ENCODE measurements around the gene USP17L19.
"Not testable (repeated sequence)": the region's sequence is repeated elsewhere in the genome, so short reads cannot be mapped to it uniquely, and the experiment has no call there.

DNA sequence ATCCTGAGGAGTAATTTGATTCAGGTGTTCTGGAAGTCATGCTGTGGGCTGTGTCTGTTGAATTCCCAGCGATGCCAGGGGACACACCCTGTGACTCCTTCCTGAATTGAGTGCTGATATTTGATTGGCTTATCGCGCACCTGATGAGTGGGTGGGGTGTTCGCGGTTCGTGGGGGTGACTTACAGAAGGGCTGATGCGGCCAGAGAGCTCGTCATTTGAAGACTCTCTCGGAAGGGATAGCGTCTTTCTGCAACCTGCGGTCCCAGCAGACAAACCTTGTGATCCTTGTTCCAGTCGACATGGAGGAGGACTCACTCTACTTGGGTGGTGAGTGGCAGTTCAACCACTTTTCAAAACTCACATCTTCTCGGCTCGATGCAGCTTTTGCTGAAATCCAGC lies 28.6 kb upstream of the USP17L19 start, which contains the start of gene USP17L13:
- TF ChIP-seq, protein P1, sequence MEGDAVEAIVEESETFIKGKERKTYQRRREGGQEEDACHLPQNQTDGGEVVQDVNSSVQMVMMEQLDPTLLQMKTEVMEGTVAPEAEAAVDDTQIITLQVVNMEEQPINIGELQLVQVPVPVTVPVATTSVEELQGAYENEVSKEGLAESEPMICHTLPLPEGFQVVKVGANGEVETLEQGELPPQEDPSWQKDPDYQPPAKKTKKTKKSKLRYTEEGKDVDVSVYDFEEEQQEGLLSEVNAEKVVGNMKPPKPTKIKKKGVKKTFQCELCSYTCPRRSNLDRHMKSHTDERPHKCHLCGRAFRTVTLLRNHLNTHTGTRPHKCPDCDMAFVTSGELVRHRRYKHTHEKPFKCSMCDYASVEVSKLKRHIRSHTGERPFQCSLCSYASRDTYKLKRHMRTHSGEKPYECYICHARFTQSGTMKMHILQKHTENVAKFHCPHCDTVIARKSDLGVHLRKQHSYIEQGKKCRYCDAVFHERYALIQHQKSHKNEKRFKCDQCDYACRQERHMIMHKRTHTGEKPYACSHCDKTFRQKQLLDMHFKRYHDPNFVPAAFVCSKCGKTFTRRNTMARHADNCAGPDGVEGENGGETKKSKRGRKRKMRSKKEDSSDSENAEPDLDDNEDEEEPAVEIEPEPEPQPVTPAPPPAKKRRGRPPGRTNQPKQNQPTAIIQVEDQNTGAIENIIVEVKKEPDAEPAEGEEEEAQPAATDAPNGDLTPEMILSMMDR (IDR thresholded peaks at IDR 0.05), result not testable (repeated sequence)
- not testable (repeated sequence) for TF ChIP-seq POLR2A (IDR thresholded peaks at IDR 0.05)

Data from adrenal gland (tissue), 5 donors.